Lower leg skin (tissue), 4 donors: ENCODE data around the gene ZNF592. TPM values are rescaled to one million over a fixed set of nuclear protein-coding genes. Genes with fewer than 3 reads are reported as not detected.

Experiments
- DNase-seq, 2 donors: peaks; one replicate each; pipeline ENCODE4 v3.0.0-alpha.2; 2019; ENCODE audit warnings: low spot score in 2 of 2
- H3K4me3 ChIP-seq: fragments of 200-600 bp; sonication (generic); 2 replicates; pipeline ENCODE4 v1.5.1; 2017; ENCODE audit warnings: mild to moderate bottlenecking, low read depth; ENCODE audit not compliant: poor library complexity, severe bottlenecking
- CTCF ChIP-seq, 3 donors: fragments of 450-650 bp; IDR thresholded peaks; one replicate each; pipeline ENCODE4 v1.5.1; 2016; ENCODE audit warnings: antibody characterized with exemption in 3 of 3, mild to moderate bottlenecking in 3 of 3, moderate library complexity in 2 of 3
- POLR2A ChIP-seq, 2 donors: fragments of 450-650 bp; IDR thresholded peaks; one replicate each; pipeline ENCODE4 v1.6.1; 2016 to 2017; ENCODE audit warnings: antibody characterized with exemption in 2 of 2, mild to moderate bottlenecking in 1 of 2, moderate library complexity in 1 of 2
- WGBS, 2 donors: methylation state at CpG; one replicate each; pipeline ENCODE4 v1.1.5; 2018; 5-methylcytosine and 5-hydroxymethylcytosine counted together
- intact Hi-C: fragments of 100-400 bp; cut with DNase I; formaldehyde crosslinking; loops from one replicate; pipeline ENCODE4 v1.15.0; 2023; ENCODE audit warnings: low total_unique reads
- total RNA-seq, 4 donors: library from RNA; depleted of rRNA; stranded (reverse); fragments of >200 nt; gene quantifications; one replicate each; pipeline ENCODE4 v1.1.0, GENCODE V29; 2016

Gene ZNF592
- total RNA-seq, 4 donors from 2014 or later = 15.8 to 25.5 (median 21.1) TPM

- no peak overlapping the region for H3K4me3 ChIP-seq
- intact Hi-C loops = no loop called here
- 85 to 87% methylated on average over 13 of the region's 13 CpGs for WGBS, 2 donors
- DNase-seq = peak in 1 of 2 donors; percentile 63
- no peak for TF ChIP-seq POLR2A (IDR thresholded peaks at IDR 0.05)
- TF ChIP-seq CTCF (IDR thresholded peaks at IDR 0.05) = no peak
These were observed 29.8 kb downstream of the ZNF592 start for GRCh38 chr15:84778194-84778593.

- intact Hi-C loops = no loop called here
- no peak for TF ChIP-seq CTCF (IDR thresholded peaks at IDR 0.05)
- no peak for TF ChIP-seq POLR2A (IDR thresholded peaks at IDR 0.05)
- no peak overlapping the region for H3K4me3 ChIP-seq
- WGBS, 2 donors = 81 to 87% methylated on average over 3 of the region's 3 CpGs
- no peak for DNase-seq
These were observed 32.1 kb downstream of the ZNF592 start for GRCh38 chr15:84780492-84780891.

GRCh38 chr15:84781495-84781894 is 33.1 kb downstream of the ZNF592 start:
- WGBS, 2 donors = 82 to 93% methylated on average over 1 of the region's 1 CpG
- intact Hi-C loops = no loop called here
- TF ChIP-seq CTCF (IDR thresholded peaks at IDR 0.05) (no peak), POLR2A (IDR thresholded peaks at IDR 0.05) (no peak)
- DNase-seq = no peak
- H3K4me3 ChIP-seq = no peak overlapping the region

- no peak overlapping the region for H3K4me3 ChIP-seq
- TF ChIP-seq POLR2A (IDR thresholded peaks at IDR 0.05) = no peak
- DNase-seq = no peak
- intact Hi-C loops = no loop called here
These were observed 34.0 kb downstream of the ZNF592 start for GRCh38 chr15:84782346-84782745.

- WGBS, 2 donors = 84 to 89% methylated on average over 12 of the region's 12 CpGs
- DNase-seq = no peak
- H3K4me3 ChIP-seq = no peak overlapping the region
- intact Hi-C loops = no loop called here
- TF ChIP-seq CTCF (IDR thresholded peaks at IDR 0.05) (no peak), POLR2A (IDR thresholded peaks at IDR 0.05) (no peak)
These were observed 35.3 kb downstream of the ZNF592 start for GRCh38 chr15:84783493-84784251.

GRCh38 chr15:84784262-84784661 is 35.9 kb downstream of the ZNF592 start:
- intact Hi-C loops = no loop called here
- DNase-seq = no peak
- 97 to 98% methylated on average over 17 of the region's 17 CpGs for WGBS, 2 donors
- H3K4me3 ChIP-seq = no peak overlapping the region
- TF ChIP-seq POLR2A (IDR thresholded peaks at IDR 0.05) (no peak), CTCF (IDR thresholded peaks at IDR 0.05) (no peak)
